GM18861 (cell line): Measurements from ENCODE around the gene EFCAB6.

ENCODE experiments used
- ATAC-seq: cut with Tn5 transposase; IDR thresholded peaks from one replicate; pipeline ENCODE4 v1.9.1; 2021; ENCODE audit not compliant: unreplicated experiment

Gene EFCAB6

DNA sequence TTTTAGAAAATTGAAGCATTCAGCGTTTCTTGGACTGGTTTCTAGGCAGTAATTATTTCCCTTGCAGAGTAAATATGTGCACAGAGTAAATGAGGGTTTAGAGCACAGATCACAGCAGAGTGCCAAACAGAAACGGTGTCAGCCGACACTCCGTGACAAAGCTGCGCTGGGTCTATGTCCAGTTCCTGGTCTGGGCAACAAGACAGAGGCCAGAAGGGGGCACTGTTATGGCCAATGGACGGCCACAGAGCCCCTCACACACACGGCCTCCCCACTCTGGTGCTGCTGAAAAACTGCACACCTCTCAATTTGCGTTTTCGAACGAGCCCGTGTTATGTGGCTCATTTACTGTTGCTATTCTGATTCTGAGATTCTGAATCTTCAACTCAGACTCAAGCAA, 219.6 kb downstream of the EFCAB6 start:
- no peak for ATAC-seq

DNA sequence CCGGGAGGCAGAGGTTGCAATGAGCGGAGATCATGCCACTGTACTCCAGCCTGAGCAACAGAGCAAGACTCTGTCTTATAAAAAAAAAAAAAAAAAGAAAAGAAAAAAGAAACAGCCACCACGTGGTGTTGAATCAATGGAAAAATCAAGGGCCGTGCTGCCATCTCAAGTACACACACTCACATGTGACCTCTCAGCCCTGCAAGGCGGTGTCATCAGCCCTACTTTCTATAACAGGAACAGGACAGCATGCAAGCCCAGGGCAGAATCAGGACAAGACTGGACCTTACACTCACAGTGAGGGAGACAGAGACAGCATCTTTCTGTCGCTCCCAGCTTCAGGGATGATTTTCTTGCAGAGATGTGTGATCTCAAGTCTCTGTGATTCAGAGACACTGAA, 220.7 kb downstream of the EFCAB6 start:
- ATAC-seq = no peak

DNA sequence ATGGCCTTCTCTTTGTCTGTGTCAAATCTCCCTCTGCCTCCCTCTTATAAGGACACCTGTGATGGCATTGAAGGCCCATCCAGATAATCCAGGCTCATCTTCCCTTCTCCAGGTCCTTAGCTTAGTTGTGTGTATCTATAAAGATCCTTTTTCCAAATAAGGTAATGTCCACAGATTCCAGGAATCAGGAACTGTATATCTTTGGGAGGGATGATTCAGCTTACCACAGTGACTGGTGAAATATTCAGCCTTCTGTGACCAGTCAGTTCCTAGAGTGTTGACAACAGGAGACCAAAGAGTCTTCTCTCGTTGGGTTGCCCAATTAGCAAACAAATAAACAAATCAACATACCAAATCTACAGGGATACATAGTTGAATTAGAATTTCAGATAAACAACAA, 224.5 kb downstream of the EFCAB6 start:
- no peak for ATAC-seq

DNA sequence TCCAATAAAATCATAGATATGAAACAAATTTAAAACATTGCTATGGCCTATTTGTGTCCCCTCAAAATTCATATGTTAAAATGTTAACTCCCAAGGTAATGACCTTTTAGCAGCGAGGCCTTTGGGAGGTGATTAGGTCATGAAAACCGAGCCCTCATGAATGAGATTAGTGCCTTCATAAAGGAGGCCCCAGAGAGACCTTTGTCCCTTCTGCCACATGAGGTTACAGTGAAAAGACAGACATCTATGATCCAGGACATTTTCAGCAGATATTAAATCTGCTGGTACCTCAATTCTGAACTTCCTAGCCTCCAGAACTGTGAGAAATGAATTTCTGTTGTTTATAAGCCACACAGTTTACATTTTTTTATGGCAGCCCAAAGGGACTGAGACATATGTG, 228.6 kb downstream of the EFCAB6 start:
- no peak for ATAC-seq

DNA sequence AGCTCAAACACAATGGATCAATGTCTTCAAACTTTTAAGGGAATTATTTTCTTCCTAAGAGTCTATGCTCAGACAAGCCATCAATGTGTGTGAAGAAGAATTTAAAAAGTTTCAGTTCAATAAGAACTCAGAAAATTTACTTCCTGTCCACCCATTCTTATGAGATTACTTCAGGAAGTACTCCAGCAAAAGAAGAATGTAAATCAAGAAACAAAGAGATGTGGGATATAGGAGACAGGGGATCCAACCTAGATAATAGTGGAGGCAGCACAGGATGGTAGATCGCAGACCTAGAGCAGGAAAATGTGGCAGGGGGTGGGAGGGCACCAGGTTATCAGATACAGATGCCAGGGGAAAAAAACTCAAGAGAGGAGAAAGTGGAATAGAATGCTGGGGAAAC, 229.7 kb downstream of the EFCAB6 start:
- ATAC-seq = no peak

DNA sequence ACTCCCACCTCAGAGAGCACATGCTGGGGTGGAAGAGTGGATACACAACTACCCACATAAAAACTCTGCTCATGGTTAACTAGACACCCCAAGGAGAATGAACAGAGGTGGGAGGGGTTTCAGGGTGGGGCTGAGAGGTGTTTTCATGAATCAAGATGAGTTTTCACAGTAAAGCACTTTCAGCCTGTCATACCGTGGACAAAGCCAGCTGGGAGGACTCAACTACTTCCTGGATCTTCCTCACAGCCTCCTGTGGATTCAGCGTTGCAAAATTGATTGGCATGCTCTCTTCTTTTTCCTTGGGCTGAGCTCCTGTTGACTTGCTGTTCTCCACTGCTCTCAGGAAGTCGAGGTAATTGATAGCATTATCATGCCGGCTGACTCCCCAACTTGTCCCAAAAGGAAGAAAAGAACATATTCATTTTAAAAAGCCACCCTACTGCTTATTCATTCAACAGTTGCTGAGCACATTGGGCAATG, 231.8 kb downstream of the EFCAB6 start:
- ATAC-seq = no peak

DNA sequence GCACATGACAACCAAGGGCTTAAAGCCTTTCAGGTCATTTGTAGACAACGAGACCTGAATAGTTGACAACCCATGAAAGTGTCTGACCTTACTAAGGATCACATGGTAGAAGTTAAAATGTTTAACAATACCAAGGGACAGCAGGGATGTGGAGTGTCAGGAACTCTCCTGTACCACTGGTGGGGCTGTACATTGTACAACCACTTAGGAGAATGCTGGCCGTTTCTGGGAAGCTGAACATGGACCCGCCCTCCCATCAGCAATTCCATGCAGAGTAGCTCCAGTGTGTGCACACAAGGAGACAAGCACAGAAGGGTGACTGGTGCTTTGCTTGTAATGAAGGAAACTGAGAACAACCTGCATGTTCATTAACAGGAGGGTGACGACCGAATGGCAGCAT, 237.4 kb downstream of the EFCAB6 start:
- ATAC-seq = no peak

DNA sequence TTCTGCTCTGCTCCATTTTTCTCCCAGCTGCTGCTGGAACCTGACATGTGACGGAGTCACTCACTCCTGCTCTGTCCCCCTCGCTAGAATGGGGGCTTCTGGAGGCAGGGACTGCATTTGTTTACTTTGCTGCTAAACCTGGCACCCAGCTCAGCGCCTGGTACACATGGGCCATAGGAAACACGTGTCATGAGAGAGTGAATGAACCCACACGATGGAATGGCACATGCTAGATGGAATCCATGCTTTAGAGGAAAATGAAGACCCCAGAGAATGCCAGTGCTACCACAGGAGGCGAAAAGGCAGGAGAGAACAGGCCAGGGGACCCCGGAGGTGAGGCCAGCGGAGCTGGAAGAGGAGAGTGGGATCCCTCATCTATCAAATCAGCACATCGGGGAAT, 239.4 kb downstream of the EFCAB6 start:
- no peak for ATAC-seq

DNA sequence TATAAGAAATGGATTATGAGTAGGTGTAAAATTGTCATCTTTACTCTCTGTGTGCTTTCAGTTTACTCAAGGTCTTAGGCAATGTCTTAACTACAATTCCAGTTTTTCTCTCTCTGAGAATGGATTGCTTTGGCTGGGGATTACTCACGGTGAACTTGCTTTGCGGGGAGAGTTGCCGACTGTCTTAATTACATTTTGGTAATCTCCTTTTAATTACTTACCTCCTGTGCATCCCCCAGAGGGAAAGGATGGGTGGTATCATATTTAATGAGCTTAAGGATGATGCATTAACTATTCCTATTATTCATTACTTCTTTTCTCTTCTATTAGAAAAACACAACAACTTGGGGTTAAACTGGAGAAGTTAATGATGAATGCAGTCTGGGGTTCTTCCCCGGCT, 240.9 kb downstream of the EFCAB6 start:
- ATAC-seq = no peak

DNA sequence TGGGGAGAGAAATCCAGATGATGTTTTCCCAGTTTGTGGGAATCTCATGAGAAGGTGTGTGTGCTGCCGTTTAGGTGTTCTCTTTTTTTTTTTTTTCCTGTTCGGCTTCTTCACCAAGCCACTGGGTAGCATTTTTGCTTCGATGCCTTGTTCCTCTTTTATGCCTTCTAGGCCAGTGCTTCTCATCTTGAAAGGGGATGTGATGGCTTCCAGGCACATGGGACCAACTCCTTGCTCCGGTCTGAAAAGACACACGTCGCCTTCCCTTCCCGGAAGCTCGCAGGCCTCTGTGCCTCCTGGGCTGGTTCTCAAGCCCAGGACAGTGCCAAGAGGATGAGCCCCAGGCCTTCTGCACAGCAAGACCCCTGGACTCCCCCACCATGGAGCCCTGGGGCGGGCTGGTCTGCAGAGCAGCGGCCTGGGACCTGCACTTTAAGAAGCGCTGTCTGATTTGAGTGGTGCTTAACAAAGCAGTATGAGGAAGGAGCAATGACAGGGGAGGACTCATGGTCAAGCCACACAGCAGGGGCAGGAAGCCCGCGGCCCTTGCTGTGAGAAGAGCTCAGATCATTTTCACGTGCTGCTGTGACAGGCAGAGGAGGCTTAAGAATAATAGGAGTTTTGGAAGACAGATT, 241.5 kb downstream of the EFCAB6 start:
- no peak for ATAC-seq

DNA sequence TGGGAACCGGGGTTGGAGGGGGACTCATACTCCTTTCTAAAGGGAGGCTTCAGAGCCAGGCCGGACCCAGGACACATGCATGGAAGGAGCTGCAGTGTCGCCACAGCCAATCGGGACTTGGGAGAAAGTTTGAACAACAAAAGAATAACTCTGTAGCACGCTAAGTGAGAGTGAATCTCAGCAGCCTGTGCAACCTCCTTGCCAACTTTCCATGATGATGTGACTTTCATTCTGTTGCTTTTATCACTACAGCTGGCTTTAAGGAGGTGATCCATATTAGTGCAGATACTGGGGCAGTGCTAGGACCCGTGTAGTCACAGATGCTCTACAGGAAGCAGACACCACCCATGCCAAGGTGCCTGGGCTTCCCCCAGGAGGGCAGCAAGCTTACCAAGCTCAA, 243.0 kb downstream of the EFCAB6 start:
- ATAC-seq = no peak

DNA sequence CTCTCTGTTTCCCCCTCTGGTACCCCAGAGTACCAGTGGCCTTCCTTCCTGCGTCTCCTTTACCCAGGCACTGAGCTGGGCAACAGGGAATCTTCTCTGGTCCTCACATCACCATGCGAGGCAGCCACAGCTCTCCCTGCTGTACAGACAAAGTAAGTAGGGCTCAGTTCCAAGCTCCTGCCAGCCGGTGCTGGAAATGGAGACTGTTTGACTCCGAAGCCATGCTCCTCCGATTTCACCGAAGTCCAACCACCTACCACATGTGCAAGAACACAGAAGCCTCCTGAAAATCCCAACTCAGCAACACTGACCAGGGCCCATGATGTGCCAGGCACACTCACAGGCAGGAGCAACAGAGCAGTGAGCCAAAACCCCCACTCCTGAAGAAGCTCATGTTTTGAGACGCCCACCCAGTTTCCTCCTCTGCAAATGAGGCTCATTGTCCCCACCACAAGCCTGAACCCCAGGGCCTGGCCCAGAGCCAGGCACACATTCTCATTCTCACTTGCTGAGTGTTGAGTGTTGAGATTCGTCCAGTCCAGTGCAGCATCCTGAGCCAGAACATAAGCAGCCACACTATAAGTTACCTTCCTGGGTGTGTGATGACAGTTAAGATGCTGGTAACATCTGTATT, 244.3 kb downstream of the EFCAB6 start:
- no peak for ATAC-seq

DNA sequence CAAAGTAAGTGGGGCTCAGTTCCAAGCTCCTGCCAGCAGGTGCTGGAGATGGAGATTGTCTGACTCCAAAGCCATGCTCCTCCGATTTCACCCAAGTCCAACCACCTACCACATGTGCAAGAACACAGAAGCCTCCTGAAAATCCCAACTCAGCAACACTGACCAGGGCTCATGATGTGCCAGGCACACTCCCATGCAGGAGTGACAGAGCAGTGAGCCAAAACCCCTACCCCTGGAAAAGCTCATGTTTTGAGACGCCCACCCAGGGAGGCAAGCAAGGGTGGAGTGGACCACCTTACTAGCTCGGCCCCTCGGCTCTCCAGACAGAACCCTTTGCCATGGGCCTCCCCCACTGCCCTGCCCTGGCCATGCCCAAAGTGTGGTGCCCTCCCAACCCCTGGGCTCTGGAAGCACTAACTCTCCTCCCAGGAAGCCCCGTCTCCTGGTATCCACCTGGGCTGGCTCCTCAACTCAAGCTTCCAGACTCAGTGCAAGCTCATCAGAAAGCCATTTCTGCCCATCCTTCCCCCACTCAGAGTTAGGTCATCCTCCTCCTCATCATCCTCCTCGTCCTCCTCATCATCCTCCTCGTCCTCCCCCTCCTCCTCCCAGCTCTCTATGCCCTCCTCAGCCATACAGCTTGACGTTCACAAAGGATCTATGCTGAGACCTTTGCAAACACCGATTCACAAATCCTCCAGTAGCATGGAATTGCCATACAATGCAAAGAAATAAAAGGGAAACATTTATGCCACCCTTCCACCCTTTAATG, 245.4 kb downstream of the EFCAB6 start:
- no peak for ATAC-seq

DNA sequence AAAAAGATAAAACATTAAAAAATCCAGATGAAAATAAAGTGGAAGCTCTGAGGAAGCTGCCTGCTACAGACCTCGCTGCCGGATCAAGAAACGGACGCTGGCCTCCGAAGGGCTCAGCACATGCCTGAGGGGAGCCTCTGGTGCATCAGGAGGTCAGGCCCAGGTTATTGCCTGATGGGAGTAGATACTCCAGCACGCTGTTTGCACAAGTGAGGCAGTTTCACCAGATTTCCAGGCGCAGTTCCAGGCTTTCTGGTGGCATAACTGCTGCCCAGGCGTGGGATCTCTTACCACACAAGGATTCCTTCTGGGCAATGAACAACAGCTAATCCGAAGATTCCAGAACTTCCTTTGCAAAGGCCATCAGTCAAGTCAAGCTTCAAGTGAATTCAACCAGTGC, 246.1 kb downstream of the EFCAB6 start:
- no peak for ATAC-seq

DNA sequence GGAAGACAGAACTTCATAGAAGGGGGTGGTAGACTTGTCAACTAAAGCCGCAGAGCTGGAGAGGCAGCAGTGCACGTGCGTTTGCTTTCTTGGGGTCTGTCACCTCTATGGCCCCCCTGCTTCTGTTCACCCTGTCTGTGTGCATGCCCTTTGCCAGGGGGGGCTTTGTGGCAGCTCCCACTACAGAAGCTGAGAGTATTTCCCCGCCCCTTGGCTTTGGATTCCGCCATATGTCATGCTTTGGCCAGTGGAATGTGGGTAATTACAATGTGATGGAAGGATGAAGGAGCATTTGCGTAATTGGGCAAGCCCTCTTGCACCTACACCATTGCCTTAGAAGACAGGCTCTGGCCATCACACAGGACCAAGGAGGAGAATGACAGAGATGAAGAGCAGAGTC, 247.2 kb downstream of the EFCAB6 start:
- ATAC-seq = no peak

DNA sequence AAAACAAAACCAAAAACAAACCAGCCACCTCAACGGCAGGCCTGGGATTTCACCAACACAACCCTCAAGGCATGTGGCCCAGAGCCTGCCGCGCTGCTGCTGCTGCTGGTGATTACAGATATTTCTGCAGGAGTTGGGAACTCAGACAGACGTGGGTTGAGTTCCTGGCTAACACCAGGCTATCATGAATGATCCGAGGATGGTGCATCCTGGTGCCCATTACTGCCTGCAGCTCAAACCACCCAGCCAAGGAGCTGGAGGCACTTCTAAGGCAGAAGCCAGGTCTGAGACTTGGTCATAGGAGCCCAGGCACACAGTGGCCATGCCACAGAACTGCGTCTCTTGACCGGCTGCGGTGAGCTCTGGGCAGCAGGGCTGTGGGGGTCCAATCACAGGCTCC, 248.5 kb downstream of the EFCAB6 start:
- ATAC-seq = no peak

DNA sequence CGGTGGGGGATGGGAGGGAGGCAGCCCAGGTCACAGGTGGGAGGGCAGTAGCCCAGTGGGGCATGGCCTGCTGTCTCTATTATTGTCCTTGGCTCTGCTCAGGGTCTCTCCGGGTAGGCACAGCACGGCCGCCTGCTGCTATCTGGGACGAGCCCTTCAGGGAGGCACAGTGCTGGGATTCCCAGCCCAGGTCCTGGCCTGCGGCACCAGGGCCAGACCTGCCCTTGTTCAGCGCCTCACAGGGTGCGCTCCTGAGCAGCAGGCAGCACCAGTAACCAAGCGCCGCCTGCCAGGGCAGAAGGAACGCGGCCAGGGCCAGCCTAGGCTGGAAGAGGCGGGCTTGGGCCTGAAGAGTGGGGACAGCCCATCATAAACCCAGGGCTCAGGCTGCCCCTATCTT, 249.3 kb downstream of the EFCAB6 start:
- no peak for ATAC-seq

DNA sequence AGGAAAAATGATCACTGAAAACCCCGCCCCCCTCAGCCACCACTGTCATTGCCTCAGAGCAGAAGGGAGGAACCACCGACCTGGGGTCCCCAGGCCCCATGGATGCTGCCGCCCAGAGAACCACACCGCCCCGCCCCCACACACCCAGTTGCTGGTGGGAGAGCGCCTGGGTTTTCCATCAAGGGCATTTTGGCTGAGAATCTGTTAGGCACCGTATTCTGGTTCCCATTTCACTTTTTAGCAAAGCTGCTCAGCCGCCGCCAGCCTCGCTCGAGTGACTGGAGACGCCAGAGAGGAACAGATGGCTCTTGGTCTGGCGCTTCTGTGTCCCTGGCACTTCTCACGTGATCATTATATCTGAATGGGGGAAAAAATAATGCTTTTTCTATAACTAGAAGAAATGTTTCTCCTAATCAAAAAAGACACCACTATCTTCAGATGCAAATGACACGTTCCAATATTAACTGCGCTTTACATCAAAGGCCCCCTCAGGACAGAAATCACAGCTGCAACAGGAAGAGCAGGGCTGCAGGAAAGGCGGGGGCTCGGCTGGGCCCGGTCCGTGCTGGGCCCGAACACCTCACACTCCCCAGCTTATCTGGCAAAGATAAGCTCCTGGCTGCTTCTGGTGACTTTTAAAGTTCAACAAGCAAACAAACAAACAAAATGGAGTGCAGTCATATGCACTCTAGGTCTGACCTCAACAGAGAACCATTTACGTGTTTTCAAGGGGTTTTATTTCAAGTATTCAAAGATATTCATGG, 250.5 kb downstream of the EFCAB6 start:
- ATAC-seq = no peak

DNA sequence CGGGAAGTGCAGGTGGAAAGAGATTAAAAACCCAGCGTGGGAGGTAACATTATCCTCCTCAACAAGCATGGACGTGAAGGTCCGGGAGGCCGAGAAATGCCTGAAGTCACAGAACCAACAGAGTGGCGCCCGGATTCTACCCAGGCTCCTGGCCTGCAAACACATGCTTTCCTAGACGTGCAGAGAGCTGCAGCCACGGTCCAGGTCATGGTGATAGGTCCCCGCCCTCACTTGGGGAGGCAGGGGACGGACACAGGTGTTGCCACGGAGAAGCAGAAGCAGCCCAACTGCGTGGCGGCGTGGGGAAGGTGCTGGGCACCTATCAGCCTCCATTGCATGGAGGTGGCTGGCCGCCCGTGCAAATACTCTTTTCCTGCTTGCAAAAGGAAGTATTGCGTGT, 251.5 kb downstream of the EFCAB6 start:
- ATAC-seq = no peak

DNA sequence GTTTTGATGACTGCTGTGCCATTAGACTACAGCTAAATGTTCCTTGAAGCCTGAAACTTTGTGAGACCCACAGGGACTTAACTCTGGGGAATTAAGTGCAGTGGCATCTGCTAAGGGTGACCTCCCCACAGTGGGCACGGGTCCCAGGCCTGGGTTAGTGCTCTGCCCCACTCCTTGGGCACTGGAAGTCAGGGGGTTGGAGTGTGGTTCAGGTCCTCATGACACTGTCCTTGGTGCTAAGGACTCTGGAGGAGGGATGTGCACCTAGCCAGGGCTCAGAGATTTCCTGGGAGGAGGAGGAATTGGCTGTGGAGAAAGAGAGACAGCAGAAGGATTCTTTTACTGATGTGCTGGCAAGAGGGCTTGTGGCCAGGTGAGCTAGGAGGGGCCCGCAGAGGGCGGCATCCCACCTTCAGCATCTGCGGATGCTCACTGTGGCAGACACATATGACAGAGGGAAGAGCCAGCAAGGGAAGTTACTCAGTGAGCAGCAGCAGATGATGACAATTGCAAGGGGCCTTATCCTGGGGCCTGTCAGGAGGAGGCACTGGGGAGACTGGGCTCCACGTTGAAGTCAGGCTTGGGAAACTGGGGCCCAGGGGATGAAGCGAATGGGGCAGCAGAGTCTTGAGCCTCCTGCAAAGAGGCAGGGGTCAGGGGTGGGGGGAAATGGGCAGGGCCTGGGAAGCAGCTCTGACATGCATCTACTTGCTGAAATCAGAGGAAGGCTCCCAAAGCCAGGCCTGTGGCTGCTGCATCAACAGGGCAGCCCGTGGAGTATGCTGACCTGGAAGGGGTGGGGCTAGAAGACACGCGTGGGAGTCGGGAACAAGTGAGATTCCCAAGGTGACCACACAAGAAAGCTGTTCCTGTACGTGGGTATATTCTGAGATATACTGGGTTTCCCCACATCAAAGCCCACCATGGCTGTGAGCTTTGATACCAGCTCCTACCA, 256.3 kb downstream of the EFCAB6 start:
- no peak for ATAC-seq
